ENCODE measurements around the gene DOCK1. TPM values are rescaled to one million over a fixed set of nuclear protein-coding genes. Genes with fewer than 3 reads are reported as not detected.
A peak's percentile ranks its signal among the peaks of the same experiment; 100 is the strongest.

The DOCK1 gene
- total RNA-seq, 1 experiment from 2014 or later: 82.2 TPM

- Mint-ChIP-seq H3K4me3 (ENCODE audit: unreplicated experiment) (no peak overlapping the region), H3K9me3 (ENCODE audit: unreplicated experiment) (no peaks in the 10 kb centered on the region), H3K4me1 (ENCODE audit: low read depth, unreplicated experiment) (no peaks in the 10 kb centered on the region), H3K27ac (ENCODE audit: unreplicated experiment) (no peak overlapping the region), H3K36me3 (ENCODE audit: insufficient read depth, unreplicated experiment) (peaks cover 17% of the 10 kb centered on the region), H3K27me3 (ENCODE audit: insufficient read depth, unreplicated experiment) (no peaks in the 10 kb centered on the region)
- DNase-seq: no peak
- no peaks in the 10 kb centered on the region for H3K27me3 ChIP-seq (replicated peaks; ENCODE audit: control insufficient read depth, insufficient read depth, low read length)
- no peaks in the 10 kb centered on the region for H3K4me1 ChIP-seq
- H3K9me3 ChIP-seq: no peaks in the 10 kb centered on the region
- ChIA-PET CTCF (no interaction called here), POLR2A (no interaction called here)
- no peaks in the 10 kb centered on the region; the same call in 1 of the 2 replicates for H3K36me3 ChIP-seq (ENCODE audit: control insufficient read depth, insufficient read depth, low read length)
- intact Hi-C loops (cut with micrococcal nuclease; ENCODE audit: unreplicated experiment): no loop called here
- no peak overlapping the region for H3K4me3 ChIP-seq (ENCODE audit: low read depth, low read length)
- TF ChIP-seq, protein P1, sequence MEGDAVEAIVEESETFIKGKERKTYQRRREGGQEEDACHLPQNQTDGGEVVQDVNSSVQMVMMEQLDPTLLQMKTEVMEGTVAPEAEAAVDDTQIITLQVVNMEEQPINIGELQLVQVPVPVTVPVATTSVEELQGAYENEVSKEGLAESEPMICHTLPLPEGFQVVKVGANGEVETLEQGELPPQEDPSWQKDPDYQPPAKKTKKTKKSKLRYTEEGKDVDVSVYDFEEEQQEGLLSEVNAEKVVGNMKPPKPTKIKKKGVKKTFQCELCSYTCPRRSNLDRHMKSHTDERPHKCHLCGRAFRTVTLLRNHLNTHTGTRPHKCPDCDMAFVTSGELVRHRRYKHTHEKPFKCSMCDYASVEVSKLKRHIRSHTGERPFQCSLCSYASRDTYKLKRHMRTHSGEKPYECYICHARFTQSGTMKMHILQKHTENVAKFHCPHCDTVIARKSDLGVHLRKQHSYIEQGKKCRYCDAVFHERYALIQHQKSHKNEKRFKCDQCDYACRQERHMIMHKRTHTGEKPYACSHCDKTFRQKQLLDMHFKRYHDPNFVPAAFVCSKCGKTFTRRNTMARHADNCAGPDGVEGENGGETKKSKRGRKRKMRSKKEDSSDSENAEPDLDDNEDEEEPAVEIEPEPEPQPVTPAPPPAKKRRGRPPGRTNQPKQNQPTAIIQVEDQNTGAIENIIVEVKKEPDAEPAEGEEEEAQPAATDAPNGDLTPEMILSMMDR (IDR thresholded peaks at IDR 0.05; ENCODE audit: insufficient read depth in 1 of 2, low read depth in 1 of 2, low read length in 1 of 2, severe bottlenecking in 1 of 2, unreplicated experiment in 1 of 2): no peak
- BruUV-seq (replicated peaks): no TSS peak
These were observed 13.0 kb downstream of the DOCK1 start for GRCh38 chr10:126917975-126918908.

DNA sequence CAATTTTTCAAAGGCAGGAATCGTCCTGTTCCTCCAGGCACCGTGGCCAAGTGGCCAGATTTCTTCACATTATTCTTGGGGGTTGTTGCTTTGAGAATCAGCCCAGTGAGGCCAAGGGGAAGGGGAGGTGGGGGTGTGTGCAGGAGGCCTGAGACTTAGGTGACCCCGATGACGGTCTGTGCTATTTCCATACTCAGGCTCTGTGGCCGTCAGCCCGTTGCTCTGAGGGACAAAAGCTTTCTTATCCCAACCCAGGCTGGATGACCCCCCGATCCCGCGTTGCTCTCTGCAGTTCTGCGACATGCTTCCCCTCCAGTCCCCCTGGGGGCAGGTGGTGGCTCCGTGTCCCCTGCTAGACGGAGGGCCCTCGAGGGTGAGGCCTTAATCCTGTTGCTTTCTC lies 14.2 kb downstream of the DOCK1 start:
- no peak for DNase-seq
- CTCF ChIA-PET: no interaction called here
- intact Hi-C loops (cut with micrococcal nuclease; ENCODE audit: unreplicated experiment): no loop called here
- Histone ChIP-seq H3K27me3 (replicated peaks; ENCODE audit: control insufficient read depth, insufficient read depth, low read length) (no peaks in the 10 kb centered on the region), H3K4me3 (ENCODE audit: low read depth, low read length) (no peak overlapping the region), H3K36me3 (ENCODE audit: control insufficient read depth, insufficient read depth, low read length) (no peaks in the 10 kb centered on the region; the same call in 1 of the 2 replicates), H3K9me3 (no peaks in the 10 kb centered on the region), H3K4me1 (no peaks in the 10 kb centered on the region)
- H3K36me3 Mint-ChIP-seq (ENCODE audit: insufficient read depth, unreplicated experiment): peaks cover 17% of the 10 kb centered on the region
- TF ChIP-seq, protein P1 (IDR thresholded peaks at IDR 0.05; ENCODE audit: insufficient read depth in 1 of 2, low read depth in 1 of 2, low read length in 1 of 2, severe bottlenecking in 1 of 2, unreplicated experiment in 1 of 2): no peak
- POLR2A ChIA-PET: no interaction called here
- no peak overlapping the region for H3K27ac Mint-ChIP-seq (ENCODE audit: unreplicated experiment)
- H3K27me3 Mint-ChIP-seq (ENCODE audit: insufficient read depth, unreplicated experiment): no peaks in the 10 kb centered on the region
- H3K9me3 Mint-ChIP-seq (ENCODE audit: unreplicated experiment): no peaks in the 10 kb centered on the region
- no peak overlapping the region for H3K4me3 Mint-ChIP-seq (ENCODE audit: unreplicated experiment)
- no peaks in the 10 kb centered on the region for H3K4me1 Mint-ChIP-seq (ENCODE audit: low read depth, unreplicated experiment)
- BruUV-seq (replicated peaks): no TSS peak

DNA sequence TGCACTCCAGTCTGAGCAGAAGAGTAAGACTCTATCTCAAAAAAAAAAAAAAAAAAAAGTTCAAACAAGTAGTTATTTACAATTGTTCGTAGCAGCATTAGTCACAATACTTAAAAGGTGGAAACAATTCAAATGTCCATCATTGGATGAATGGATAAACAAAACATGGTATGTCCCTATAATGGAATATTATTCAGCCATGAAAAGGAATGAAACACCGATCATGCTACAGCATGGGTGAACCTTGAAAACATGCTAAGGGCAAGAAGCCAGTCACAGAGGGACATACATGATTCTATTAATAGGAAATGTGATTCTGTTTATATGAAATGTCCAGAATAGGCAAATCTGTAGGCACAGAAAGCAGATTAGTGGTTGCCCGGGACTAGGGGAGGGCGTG lies 15.9 kb downstream of the DOCK1 start:
- ChIA-PET CTCF (no interaction called here), POLR2A (no interaction called here)
- no peaks in the 10 kb centered on the region for H3K27me3 ChIP-seq (replicated peaks; ENCODE audit: control insufficient read depth, insufficient read depth, low read length)
- BruUV-seq (replicated peaks): no TSS peak
- H3K36me3 ChIP-seq (ENCODE audit: control insufficient read depth, insufficient read depth, low read length): peaks cover 2% of the 10 kb centered on the region; the same call in 1 of the 2 replicates
- peak overlapping the region; percentile 65 for H3K27ac Mint-ChIP-seq (ENCODE audit: unreplicated experiment)
- H3K4me1 ChIP-seq: no peaks in the 10 kb centered on the region
- no peak for DNase-seq
- H3K36me3 Mint-ChIP-seq (ENCODE audit: insufficient read depth, unreplicated experiment): peaks cover 27% of the 10 kb centered on the region
- no peak overlapping the region for H3K4me3 Mint-ChIP-seq (ENCODE audit: unreplicated experiment)
- no peaks in the 10 kb centered on the region for H3K9me3 ChIP-seq
- H3K4me1 Mint-ChIP-seq (ENCODE audit: low read depth, unreplicated experiment): no peaks in the 10 kb centered on the region
- H3K9me3 Mint-ChIP-seq (ENCODE audit: unreplicated experiment): no peaks in the 10 kb centered on the region
- no peaks in the 10 kb centered on the region for H3K27me3 Mint-ChIP-seq (ENCODE audit: insufficient read depth, unreplicated experiment)
- intact Hi-C loops (cut with micrococcal nuclease; ENCODE audit: unreplicated experiment): no loop called here
- TF ChIP-seq, protein P1 (IDR thresholded peaks at IDR 0.05; ENCODE audit: insufficient read depth in 1 of 2, low read depth in 1 of 2, low read length in 1 of 2, severe bottlenecking in 1 of 2, unreplicated experiment in 1 of 2): no peak
- H3K4me3 ChIP-seq (ENCODE audit: low read depth, low read length): no peak overlapping the region
